Measurements from ENCODE around the gene ZNF280A.

GRCh38 chr22:22565981-22566380, 45.9 kb upstream of the ZNF280A start:
- TF ChIP-seq CTCF (IDR thresholded peaks at IDR 0.05; ENCODE audit: poor library complexity) (no peak), EZH2 (IDR thresholded peaks at IDR 0.05; ENCODE audit: borderline replicate concordance) (no peak), EZH2phosphoT487 (IDR thresholded peaks at IDR 0.05; ENCODE audit: low read depth, severe bottlenecking, unreplicated experiment) (no peak)

All from hepatocyte (in vitro differentiated cells).